NCI-H526 treated with DMSO at 0.1 percent for 48 hours (cell line): ENCODE measurements around the gene DGKK.
"Not testable (repeated sequence)": the region's sequence is repeated elsewhere in the genome, so short reads cannot be mapped to it uniquely, and the experiment has no call there.

Source experiments
- DNase-seq: peaks from one replicate; lab custom pipeline; 2025; lab: John Stamatoyannopoulos, UW

DGKK gene

DNA sequence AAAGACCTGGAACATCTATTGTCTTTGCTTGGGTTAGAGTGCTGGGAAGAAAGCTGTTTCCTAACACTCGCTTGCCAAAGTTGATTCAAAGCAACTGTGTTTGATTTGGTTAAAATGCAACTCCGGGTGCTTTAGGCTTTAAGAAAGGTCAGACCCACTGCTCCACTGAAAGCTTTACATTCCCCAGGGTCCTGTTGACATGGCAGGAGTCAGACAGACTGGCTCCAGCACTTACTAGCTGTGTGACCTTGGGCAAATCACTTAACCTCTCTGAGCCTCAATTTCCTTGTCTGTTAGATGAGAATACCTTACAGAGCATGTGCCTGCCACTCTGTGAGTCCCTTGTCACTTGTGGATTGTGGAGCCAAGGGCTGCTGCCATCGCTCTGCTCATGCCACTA lies 39.0 kb downstream of the DGKK start:
- no peak for DNase-seq

DNA sequence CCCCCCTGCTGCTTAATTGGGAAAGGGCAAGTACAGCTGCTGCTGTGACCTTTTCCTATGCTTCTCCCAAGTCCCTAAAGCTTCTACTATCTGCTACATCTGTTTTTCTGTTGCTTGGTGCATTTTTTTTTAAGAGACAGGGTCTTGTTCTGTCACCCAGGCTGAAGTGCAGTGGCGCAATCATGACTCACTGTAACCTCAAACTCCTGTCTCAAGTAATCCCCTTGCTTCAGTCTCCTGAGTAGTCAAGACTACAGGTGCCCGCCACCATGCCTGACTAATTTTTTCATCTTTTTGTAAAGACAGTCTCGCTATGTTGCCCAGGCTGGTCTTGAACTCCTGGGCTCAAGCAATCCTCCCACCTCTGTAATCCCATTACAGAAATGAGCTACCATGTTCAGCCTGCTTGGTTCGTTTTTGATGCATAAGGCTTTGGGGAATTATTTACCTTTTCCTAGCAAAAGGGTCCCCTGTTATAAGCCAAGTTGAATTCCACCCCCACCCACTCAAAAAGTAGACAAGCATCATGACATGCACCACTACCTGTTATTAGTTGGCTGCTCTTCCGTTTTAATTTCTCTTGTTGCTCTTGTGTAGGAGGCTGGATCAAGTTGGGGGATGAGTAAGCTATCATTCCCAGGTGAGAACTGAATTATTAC lies 39.6 kb downstream of the DGKK start:
- no peak for DNase-seq

DNA sequence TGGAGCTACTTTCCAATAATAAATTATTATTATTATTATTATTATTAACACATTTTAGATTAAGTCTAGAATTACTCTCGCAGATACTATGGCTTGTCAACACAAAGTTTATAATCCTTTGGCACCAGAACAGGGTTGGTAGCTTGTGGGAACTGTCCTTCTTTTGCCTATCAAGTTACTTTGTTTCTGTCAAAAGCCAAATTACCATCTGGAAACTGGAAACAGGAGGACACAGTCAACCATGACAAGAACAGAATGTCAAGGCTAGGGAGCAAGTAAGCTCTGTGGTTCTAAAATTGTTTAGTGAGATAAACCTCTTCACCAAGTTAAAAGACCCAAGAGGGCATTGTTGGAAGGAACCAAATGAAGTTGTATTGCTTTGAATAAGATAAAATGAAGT lies 42.5 kb downstream of the DGKK start:
- DNase-seq = no peak

DNA sequence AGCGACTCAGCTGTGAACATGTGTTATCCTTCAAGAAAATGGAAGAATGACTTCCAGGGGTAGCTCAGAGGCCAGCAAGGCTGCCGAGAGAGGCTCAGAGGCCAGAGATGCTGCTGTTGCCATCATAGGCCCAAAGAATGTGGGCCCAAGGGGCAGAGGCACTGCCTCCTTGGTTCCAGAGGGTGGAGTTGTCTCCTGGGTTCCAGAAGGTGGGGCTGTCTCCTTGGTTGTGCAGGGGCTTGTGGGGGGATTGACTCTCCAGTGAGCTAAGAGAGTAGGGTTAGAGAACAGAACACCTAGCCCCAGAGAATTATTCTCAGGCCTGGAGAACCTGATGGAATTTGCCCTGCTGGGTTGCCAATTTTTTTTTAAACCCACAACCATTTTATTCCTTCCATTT lies 62.6 kb downstream of the DGKK start:
- DNase-seq = no peak

DNA sequence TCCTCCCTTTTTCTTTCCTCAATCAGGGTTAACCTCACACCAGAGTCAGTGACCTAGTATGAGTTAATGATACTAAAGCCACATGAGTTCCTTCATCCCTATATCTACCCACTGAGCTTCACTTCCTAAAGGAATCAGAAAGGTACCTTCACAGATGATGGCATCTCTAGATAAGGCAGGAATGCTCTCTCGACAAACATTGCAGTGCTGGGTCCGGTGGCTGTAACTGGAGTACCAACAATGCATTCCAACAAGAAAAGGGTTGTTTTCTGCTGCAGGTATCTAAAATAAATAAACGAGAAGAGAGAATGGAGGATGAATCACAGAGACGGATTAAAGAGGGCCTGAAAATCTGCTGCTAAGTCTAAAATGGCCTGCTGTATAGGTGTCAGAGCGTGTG lies 66.7 kb downstream of the DGKK start:
- no peak for DNase-seq

DNA sequence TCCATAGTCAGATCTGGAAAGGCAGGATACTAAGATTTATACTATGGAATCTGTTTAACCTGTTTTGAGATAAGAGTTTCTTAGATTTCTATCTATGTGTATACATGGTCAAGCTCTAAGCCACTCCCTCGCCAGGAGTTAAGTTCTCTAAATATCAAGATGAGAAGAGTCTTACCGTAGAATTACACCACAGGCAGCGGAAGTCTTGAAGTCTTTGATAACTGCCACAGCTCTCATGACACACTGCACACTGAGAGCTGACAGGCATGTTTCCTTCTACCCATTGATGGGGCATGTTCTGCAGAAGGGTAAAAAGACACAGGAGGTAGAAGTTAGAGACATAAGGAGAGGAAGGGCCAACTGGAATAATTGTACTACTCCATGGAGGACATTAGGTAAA lies 67.7 kb downstream of the DGKK start:
- no peak for DNase-seq

DNA sequence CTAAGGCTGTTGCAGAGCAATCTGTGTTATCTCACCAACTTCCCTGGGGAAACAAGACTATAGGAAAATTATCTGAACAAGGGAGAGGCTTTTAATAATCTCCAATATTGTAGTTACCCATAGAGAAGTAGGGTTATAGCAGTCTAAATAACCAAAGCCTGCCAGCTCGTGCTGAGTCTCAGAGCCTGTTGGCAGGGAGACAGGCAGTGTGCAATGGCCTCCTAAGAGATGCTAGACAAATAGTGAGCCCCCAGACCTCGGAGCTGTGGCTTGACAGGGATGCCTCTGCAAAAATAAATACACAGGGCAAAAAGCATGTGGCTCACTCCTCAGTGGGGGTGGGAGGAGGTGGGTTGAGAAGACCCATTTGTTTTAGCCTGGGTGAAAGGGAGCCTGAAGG lies 76.7 kb downstream of the DGKK start:
- DNase-seq = no peak

DNA sequence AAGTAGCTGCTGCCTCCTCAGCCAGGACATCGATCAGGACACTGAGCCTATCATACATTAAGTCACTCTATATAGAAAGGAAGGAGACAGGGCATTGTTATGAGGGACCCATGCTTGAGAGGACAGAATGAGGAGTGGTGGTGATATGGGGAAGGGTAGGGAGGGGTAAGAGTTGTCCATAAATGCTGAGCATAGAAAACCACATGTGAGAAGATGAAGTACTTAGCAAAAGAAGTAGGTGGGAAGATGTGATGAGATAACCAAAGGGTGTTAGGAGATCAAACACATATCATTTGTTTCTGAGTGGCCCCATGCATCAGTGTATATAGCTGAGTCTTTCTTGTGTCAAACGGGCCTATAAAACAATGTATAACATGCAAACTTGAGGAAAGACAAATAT lies 84.1 kb downstream of the DGKK start:
- DNase-seq = no peak

DNA sequence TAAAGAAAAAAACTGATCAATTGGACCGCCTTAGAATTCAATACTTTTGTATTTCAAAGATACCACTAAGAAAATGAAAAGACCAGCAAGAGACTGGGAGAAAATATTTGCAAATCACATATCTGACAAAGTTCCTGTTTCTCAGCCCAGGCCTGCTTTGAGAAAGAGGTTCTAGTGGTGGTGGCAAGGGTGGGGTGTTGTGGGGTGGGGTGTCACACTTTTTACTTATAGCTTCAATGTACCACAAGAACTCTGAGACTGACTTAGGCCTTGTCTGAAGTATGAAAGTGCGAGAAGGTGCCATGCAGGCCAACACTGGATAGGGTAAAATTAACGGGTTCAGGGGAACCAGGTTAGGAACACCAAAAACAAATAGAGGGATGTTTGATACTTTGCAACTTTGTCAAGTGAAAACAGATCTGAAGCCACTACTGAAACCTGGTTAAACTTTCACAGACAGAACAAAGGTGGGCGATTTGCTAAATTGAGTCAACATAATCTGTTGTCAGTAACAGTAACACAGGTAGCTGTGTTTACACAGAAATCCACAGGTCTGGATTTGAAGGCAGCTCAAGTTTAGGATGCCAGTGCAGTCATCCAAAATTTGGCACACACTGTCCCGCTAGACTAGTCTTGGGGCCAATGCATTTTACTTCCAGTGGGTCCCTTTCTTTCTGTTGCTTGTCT lies 88.8 kb downstream of the DGKK start:
- no peak for DNase-seq

DNA sequence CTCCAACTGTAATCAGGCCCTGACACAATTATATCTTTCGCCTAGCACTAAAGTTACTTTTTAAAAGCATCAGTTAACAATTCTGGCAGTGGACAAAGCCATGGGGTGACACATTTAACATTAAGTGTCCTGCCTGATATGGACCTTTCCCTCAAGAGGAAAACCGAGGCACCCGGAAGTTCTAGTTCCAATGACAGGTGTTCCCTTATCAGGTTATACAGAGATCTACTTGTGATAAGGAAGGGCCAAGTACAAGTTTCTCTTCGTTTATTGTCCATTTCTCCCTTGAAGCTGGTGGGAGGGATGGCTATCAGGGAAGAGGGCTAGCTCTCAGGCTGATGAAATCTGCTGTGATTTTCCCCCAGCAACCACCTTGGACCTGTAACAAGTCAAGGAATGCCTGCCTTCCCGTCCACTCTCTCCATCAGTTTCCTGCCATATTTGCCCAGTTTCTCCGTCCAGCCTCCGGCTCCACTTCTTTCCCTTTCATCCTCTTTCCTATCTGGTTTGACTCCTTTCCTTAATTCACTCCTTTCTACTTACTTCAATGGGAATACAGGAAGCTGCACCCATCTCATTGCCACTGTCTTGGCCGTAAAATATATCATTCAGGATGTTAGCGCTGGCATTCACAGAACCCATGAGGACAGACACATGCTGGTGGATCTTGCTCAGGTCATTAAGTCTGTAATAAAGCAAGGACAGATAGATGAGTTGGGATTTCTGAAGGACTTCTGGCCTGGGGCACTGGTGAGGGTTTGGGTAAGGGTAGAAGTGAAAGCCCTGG lies 95.0 kb downstream of the DGKK start:
- no peak for DNase-seq

DNA sequence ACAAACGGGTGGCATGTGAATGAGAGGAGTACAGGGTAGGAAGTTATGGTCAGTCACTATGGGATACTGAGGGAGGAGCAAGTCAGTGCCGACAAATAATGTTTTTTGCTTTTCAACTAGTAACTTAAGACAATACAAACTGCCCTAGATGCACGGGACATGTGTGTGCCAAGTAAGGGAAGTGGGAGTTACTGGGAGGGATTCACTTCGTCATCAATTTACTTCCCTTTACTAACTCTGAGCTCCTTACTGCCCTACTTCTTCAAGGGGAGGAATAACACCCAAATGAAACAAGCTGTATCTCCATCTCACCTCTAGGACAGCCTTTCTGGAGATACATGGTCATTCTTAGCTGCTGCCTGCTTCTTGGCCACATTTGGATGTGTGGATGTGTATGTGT lies 97.7 kb downstream of the DGKK start:
- DNase-seq = no peak

DNA sequence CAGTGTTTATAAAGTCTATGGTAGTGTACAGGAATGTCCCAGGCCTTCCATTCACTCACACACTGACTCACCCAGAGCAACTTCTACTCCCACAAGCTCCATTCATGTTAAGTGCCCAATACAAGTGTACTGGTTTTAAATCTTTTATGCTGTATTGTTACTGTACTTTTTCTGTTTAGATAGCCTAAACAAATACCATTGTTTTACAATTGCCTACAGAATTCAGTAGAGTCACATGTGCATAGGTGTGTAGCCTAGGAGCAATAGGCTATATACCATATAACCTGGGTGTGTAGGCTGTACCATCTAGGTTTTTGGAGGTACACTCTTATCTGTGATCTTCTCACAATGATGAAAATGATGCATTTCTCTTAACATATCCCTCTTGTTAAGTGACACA lies 126.7 kb downstream of the DGKK start:
- no peak for DNase-seq

DNA sequence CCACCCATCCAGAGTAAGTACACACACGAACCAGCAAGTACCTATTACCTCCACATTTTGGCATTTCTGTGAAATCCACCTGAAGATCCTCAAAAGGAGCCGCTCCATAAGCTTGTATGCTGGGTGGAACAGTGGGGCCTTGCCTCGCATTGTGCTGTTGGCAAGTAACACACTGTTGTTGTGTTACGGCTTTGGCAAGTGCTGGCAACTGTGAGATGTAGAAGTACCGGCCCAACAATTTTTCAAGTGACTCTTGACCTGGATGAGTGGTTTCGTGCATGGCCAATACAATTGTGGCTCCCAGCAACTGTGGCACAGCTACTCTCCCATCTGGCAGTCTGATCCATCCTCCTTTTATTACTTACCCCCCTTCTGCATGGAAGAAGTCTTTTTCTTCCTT lies 137.3 kb downstream of the DGKK start:
- DNase-seq = no peak

DNA sequence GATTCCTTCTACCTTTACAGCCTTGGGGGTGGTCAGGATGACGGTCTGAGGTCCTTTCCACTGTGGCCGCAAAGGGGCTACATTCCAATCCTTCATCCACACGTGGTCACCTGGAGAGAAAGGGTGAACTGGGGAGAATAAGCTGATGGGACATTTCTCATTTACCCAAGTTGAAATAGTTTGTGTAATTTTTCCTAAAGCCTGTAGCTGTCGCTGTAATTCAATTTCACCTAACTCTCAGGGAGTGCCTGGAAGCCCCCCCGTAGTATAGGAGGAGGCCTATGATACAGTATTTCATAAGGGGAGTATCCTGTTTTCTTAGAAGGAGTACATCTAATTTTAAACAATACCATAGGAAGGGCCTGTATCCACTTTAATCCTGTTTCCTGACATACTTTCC lies 138.0 kb downstream of the DGKK start:
- DNase-seq = not testable (repeated sequence)

DNA sequence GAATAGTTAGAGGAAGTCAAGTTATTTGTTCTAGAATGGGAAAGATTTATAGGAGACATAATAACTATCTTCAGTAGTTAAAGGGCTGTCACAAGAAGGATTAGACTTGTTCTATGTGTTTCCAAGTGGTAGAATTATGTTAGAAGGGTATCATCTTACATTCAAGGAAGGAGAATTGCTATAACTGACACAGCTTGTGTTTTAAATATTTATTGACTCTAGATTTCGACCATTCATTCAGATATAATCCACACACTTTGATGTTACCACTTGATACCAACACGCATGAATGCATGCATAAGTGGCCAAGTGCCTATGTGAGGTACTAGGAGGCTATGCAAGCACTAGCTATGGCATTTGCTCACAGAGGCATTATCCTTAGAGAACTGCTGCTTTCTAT lies 143.4 kb downstream of the DGKK start:
- no peak for DNase-seq
